Measurements from ENCODE around the gene RFX4. TPM values are rescaled to one million over a fixed set of nuclear protein-coding genes. Genes with fewer than 3 reads are reported as not detected.

The RFX4 gene
- total and polyA plus RNA-seq, 9 of the 15 experiments (the other 6 are each of a cell fraction or from before 2014, with no cell fraction given) = not detected

DNA sequence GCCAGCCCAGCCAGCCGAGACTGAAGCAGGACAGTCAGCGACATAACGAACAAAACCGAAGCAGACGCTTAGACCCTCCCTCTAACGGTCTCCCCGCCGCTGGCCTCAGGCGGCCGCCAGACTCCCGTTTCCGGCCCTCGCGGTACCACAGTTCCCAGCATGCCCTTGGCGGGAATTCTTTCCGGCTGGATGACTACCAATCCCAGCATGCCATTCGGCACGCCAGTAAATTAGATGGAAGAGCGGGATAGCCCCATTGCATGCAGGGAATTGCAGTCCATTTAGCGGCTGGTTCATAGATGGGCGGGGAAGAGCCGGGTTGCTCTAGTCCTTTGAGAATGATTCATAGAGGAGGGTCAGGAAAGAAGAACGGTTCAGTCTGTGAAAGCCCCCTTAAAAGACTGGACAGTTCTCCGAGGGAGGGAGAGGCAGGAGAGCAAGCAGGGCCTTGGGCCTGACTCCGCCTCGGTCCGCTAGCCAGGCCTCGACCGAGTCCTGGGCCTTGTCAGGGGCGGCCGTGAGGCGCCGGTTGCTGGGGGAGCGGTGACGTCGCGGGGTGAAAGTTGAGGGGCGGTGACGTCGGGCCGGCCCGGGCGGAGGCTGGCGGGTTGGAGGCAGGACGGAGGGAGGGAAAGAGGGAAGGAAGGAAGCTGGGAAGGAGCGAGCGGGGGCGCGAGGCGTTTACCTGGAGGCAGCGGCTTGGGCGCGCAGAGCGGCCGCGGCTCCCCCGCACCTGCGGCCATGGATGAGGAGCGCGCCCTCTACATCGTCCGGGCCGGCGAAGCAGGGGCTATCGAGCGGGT, 191.4 kb downstream of the RFX4 start, which contains the start of gene RIC8B (continued):
- TF ChIP-seq CHD4 (IDR thresholded peaks at IDR 0.05; ENCODE audit: insufficient read depth, insufficient replicate concordance, low read depth, low read length, poor library complexity, severe bottlenecking) (no peak), MBD2 (IDR thresholded peaks at IDR 0.05; ENCODE audit: borderline replicate concordance, low read depth) (peak; percentile 63; the same call in 1 of the 2 replicates), ZEB2 (IDR thresholded peaks at IDR 0.05) (peak; percentile 81), CBX3 (IDR thresholded peaks at IDR 0.05; ENCODE audit: borderline replicate concordance in 1 of 2, low read length in 2 of 2) (no peak), CBX8 (IDR thresholded peaks at IDR 0.05; ENCODE audit: borderline replicate concordance, extremely low read depth, low read depth, low read length, poor library complexity, severe bottlenecking) (no peak), FOXA3 (CRISPR knock-in tag; conservative IDR thresholded peaks at IDR 0.05 in 1 of 2, IDR thresholded peaks at IDR 0.05 in 1 of 2) (peak in 1 of 2 experiments; percentile 66; a peak in 1 of 4 replicates), ZNF253 (CRISPR knock-in tag; conservative IDR thresholded peaks at IDR 0.05) (no peak), MTA2 (IDR thresholded peaks at IDR 0.05; ENCODE audit: low read depth) (peak; percentile 59), FOXK1 (CRISPR knock-in tag; IDR thresholded peaks at IDR 0.05; ENCODE audit: borderline replicate concordance) (0 out of 2 replicates have a peak, but pooled peaks have one; percentile 16), ZNF174 (CRISPR knock-in tag; IDR thresholded peaks at IDR 0.05) (no peak), MCM2 (IDR thresholded peaks at IDR 0.05; ENCODE audit: low read depth) (no peak)
- TF ChIP-seq, protein P1, sequence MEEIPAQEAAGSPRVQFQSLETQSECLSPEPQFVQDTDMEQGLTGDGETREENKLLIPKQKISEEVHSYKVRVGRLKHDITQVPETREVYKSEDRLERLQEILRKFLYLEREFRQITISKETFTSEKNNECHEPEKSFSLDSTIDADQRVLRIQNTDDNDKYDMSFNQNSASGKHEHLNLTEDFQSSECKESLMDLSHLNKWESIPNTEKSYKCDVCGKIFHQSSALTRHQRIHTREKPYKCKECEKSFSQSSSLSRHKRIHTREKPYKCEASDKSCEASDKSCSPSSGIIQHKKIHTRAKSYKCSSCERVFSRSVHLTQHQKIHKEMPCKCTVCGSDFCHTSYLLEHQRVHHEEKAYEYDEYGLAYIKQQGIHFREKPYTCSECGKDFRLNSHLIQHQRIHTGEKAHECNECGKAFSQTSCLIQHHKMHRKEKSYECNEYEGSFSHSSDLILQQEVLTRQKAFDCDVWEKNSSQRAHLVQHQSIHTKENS (CRISPR knock-in tag; IDR thresholded peaks at IDR 0.05) = no peak
- TF ChIP-seq, protein P2, sequence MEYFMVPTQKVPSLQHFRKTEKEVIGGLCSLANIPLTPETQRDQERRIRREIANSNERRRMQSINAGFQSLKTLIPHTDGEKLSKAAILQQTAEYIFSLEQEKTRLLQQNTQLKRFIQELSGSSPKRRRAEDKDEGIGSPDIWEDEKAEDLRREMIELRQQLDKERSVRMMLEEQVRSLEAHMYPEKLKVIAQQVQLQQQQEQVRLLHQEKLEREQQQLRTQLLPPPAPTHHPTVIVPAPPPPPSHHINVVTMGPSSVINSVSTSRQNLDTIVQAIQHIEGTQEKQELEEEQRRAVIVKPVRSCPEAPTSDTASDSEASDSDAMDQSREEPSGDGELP (CRISPR knock-in tag; IDR thresholded peaks at IDR 0.05; ENCODE audit: borderline replicate concordance) = peak; percentile 70; the same call in 1 of the 2 replicates
- TF ChIP-seq, protein P3, sequence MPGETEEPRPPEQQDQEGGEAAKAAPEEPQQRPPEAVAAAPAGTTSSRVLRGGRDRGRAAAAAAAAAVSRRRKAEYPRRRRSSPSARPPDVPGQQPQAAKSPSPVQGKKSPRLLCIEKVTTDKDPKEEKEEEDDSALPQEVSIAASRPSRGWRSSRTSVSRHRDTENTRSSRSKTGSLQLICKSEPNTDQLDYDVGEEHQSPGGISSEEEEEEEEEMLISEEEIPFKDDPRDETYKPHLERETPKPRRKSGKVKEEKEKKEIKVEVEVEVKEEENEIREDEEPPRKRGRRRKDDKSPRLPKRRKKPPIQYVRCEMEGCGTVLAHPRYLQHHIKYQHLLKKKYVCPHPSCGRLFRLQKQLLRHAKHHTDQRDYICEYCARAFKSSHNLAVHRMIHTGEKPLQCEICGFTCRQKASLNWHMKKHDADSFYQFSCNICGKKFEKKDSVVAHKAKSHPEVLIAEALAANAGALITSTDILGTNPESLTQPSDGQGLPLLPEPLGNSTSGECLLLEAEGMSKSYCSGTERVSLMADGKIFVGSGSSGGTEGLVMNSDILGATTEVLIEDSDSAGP (CRISPR knock-in tag; IDR thresholded peaks at IDR 0.05) = no peak
- TF ChIP-seq, protein P4, sequence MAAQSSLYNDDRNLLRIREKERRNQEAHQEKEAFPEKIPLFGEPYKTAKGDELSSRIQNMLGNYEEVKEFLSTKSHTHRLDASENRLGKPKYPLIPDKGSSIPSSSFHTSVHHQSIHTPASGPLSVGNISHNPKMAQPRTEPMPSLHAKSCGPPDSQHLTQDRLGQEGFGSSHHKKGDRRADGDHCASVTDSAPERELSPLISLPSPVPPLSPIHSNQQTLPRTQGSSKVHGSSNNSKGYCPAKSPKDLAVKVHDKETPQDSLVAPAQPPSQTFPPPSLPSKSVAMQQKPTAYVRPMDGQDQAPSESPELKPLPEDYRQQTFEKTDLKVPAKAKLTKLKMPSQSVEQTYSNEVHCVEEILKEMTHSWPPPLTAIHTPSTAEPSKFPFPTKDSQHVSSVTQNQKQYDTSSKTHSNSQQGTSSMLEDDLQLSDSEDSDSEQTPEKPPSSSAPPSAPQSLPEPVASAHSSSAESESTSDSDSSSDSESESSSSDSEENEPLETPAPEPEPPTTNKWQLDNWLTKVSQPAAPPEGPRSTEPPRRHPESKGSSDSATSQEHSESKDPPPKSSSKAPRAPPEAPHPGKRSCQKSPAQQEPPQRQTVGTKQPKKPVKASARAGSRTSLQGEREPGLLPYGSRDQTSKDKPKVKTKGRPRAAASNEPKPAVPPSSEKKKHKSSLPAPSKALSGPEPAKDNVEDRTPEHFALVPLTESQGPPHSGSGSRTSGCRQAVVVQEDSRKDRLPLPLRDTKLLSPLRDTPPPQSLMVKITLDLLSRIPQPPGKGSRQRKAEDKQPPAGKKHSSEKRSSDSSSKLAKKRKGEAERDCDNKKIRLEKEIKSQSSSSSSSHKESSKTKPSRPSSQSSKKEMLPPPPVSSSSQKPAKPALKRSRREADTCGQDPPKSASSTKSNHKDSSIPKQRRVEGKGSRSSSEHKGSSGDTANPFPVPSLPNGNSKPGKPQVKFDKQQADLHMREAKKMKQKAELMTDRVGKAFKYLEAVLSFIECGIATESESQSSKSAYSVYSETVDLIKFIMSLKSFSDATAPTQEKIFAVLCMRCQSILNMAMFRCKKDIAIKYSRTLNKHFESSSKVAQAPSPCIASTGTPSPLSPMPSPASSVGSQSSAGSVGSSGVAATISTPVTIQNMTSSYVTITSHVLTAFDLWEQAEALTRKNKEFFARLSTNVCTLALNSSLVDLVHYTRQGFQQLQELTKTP (IDR thresholded peaks at IDR 0.05; ENCODE audit: low read depth in 1 of 2, partially characterized antibody in 2 of 2) = peak in 1 of 2 experiments; percentile 99
